Nephron (organoid): Measurements from ENCODE around the gene CLIC5.

Source experiments
- H3K27ac Mint-ChIP-seq, 3 experiments: 2 replicates each; pipeline ENCODE4 v1.8.0; 2020; ENCODE audit warnings: mixed read lengths in 3 of 3, mild to moderate bottlenecking in 2 of 3, moderate library complexity in 1 of 3
- H3K27me3 Mint-ChIP-seq: 2 replicates; pipeline ENCODE4 v1.8.0; 2021; ENCODE audit warnings: low read depth, mild to moderate bottlenecking, moderate library complexity, mixed read lengths
- H3K36me3 Mint-ChIP-seq: 2 replicates; pipeline ENCODE4 v1.8.0; 2020; ENCODE audit warnings: low read depth, mixed read lengths
- H3K4me1 Mint-ChIP-seq: 2 replicates; pipeline ENCODE4 v1.8.0; 2020; ENCODE audit warnings: mixed read lengths
- H3K4me3 Mint-ChIP-seq, 3 experiments: 2 replicates each; pipeline ENCODE4 v1.8.0; 2020; ENCODE audit warnings: mild to moderate bottlenecking in 3 of 3, mixed read lengths in 3 of 3, moderate library complexity in 2 of 3
- H3K9me3 Mint-ChIP-seq: 2 replicates; pipeline ENCODE4 v1.8.0; 2020; ENCODE audit warnings: mixed read lengths
- TF ChIP-seq, protein P1 (sequence below), 3 experiments: fragments of 200-600 bp; sonication (generic); IDR thresholded peaks; one replicate each; pipeline ENCODE4 v1.5.0; 2021; ENCODE audit warnings: antibody characterized with exemption in 3 of 3; ENCODE audit not compliant: unreplicated experiment in 3 of 3

CLIC5 gene

DNA sequence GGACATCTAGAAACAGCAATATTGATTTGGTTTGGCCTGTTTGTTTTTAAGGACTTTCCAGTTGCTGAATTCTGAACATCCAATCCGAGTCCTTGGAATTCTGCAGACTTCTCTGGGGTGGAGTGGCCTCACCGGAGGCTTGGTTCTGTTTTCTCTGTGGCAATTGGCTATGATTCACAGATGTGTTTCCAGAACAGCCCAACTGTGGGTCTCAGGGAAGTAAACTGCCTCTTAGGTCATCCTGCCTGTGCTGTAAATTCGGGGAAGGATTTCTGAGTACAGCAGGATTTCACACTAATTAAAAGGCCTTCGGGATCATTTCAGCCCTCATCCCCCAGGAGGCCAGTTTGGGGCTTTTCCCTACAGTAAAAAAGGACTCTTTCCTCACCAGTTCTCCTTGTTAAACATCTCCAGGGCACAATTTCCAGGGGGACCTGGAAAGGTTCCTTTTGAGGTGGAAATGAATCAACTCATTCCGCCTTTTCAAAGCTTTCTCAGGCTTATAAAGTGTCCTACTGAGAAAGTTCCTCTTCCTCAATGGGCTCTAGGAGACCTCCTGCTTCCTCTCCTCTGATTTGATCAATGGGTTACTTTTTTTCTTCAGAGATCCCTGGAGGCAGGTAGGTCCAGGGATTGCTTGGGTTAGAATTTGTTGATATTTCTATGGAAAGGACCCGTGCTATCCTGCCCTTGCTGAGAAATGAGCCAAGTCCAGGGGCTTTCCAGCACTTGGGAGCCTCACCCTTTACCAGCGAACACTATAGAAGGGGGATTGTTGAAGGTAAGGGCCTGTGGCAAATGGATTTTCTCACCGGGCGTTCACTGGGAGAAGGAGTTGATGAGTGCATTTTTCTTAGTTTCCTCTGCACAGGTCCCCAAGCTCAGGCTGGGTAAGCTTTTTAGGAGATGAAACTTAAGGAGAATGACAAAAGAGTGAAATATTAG, 114.6 kb downstream of the CLIC5 start:
- peaks cover 21% of the 10 kb centered on the region for H3K36me3 Mint-ChIP-seq
- no peak overlapping the region for H3K4me3 Mint-ChIP-seq
- no peaks in the 10 kb centered on the region for H3K27me3 Mint-ChIP-seq
- H3K9me3 Mint-ChIP-seq = peaks cover 3% of the 10 kb centered on the region
- H3K4me1 Mint-ChIP-seq = peaks cover 4% of the 10 kb centered on the region
- TF ChIP-seq, protein P1, sequence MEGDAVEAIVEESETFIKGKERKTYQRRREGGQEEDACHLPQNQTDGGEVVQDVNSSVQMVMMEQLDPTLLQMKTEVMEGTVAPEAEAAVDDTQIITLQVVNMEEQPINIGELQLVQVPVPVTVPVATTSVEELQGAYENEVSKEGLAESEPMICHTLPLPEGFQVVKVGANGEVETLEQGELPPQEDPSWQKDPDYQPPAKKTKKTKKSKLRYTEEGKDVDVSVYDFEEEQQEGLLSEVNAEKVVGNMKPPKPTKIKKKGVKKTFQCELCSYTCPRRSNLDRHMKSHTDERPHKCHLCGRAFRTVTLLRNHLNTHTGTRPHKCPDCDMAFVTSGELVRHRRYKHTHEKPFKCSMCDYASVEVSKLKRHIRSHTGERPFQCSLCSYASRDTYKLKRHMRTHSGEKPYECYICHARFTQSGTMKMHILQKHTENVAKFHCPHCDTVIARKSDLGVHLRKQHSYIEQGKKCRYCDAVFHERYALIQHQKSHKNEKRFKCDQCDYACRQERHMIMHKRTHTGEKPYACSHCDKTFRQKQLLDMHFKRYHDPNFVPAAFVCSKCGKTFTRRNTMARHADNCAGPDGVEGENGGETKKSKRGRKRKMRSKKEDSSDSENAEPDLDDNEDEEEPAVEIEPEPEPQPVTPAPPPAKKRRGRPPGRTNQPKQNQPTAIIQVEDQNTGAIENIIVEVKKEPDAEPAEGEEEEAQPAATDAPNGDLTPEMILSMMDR (IDR thresholded peaks at IDR 0.05; ENCODE audit: unreplicated experiment in 3 of 3) = no peak
- H3K27ac Mint-ChIP-seq = peak overlapping the region in 1 of 3 experiments; percentile 44

DNA sequence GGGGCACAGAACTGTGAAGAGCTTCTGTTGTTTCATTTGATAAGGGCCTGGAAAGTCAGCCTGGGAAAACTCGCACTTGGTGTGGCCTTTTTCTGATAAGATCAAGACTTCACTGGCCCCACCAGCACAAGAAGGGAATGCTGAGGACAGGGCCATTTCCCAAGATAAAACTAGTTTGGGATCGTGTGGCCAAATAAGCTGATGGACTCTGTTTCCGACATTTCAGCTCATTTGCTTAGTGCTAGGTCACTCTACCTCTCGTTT, 116.0 kb downstream of the CLIC5 start:
- no peaks in the 10 kb centered on the region for H3K27me3 Mint-ChIP-seq
- H3K36me3 Mint-ChIP-seq = peaks cover 7% of the 10 kb centered on the region
- no peaks in the 10 kb centered on the region for H3K9me3 Mint-ChIP-seq
- TF ChIP-seq, protein P1 (IDR thresholded peaks at IDR 0.05; ENCODE audit: unreplicated experiment in 3 of 3) = no peak
- peaks cover 4% of the 10 kb centered on the region for H3K4me1 Mint-ChIP-seq
- H3K4me3 Mint-ChIP-seq = no peak overlapping the region
- no peak overlapping the region for H3K27ac Mint-ChIP-seq

DNA sequence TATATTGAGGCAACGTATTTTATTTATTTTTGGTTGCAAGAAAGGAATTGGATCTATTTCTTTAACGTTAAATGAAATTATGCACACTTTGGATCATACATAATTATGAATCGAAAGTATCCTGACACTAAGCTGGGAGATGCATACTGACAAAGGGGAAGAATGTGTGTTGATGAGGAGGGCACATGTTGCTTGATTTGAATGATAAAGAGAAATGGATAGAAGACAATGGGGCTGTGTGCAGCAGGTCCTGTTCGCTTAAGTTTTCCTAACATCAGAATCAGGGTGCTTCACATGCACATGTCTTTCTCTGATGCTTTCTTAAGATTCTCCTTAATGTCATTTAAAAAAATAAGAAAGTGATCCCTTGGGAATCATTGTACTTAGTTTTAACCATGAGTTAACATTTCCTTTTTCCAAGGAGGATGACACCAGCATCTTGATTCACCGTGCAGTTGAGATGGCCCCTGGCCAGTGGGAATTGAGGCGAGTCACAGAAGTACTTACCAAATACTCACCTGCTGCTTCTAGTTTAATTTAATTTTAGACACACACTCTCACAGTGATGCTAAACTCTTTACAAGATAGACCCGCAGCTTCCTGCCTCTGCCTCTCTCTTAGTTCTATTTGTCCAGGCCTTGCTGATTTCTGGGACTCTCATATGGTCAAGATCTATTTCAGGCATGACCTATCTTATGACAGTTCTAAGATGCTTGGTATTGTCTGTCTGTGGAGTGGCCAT, 116.5 kb downstream of the CLIC5 start:
- no peaks in the 10 kb centered on the region for H3K9me3 Mint-ChIP-seq
- H3K27ac Mint-ChIP-seq = no peak overlapping the region
- TF ChIP-seq, protein P1 (IDR thresholded peaks at IDR 0.05; ENCODE audit: unreplicated experiment in 3 of 3) = no peak
- no peaks in the 10 kb centered on the region for H3K27me3 Mint-ChIP-seq
- H3K4me3 Mint-ChIP-seq = no peak overlapping the region
- H3K4me1 Mint-ChIP-seq = peaks cover 4% of the 10 kb centered on the region
- peaks cover 7% of the 10 kb centered on the region for H3K36me3 Mint-ChIP-seq

DNA sequence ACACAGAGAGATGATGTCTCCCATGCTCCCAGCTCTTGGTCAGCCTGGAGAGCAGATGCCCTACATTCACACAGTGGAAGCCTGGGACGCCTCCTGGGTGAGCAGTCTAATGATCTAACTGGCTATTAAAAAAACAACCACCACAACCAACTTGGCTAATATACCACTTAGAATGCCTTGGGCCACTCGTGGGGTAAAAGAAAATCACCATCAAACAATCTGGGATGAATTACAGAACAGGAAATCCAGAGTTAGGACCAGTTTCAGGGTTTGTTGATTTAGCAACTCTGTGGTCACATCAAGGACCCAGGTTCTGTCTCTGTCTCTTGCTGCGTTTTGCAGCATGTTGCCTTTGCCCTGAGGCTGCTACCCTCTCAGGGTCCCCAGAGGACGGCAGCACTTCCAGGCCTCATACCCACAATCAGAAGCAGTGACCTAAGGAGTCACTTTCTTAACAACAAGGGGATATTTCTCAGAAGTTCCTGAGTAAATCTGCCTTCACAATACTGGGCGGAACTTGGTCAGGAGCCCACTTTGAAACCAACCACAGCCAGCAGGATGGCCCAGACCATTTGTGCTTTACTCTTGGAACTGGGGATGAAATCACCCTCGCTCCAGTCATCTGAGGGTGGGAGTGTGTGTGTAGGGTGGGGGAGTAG, 118.7 kb downstream of the CLIC5 start:
- no peaks in the 10 kb centered on the region for H3K9me3 Mint-ChIP-seq
- no peaks in the 10 kb centered on the region for H3K27me3 Mint-ChIP-seq
- TF ChIP-seq, protein P1 (IDR thresholded peaks at IDR 0.05; ENCODE audit: unreplicated experiment in 3 of 3) = no peak
- peaks cover 3% of the 10 kb centered on the region for H3K4me1 Mint-ChIP-seq
- peak overlapping the region in 1 of 3 experiments; percentile 17 for H3K27ac Mint-ChIP-seq
- no peaks in the 10 kb centered on the region for H3K36me3 Mint-ChIP-seq
- no peak overlapping the region for H3K4me3 Mint-ChIP-seq

DNA sequence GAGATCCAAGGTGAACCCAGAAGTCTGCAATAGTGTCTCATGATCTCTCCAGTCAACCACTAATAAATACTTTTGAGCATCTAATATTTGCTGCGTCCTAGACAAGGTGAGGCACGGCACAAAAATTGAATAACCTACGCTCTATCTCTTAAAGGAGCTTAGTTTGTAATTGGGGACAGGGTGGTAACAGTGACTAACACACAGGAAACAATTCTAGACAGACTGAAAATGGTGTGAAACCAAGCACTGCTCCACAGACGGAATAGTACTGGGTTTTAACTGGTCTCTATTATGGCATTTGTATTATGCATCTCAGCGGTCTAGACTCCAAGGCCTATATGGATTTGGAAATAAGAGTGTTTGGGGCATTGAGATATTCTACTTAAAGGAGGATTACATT, 120.1 kb downstream of the CLIC5 start:
- no peak overlapping the region for H3K27ac Mint-ChIP-seq
- no peak overlapping the region for H3K4me3 Mint-ChIP-seq
- no peaks in the 10 kb centered on the region for H3K4me1 Mint-ChIP-seq
- H3K27me3 Mint-ChIP-seq = no peaks in the 10 kb centered on the region
- H3K9me3 Mint-ChIP-seq = peaks cover 2% of the 10 kb centered on the region
- TF ChIP-seq, protein P1 (IDR thresholded peaks at IDR 0.05; ENCODE audit: unreplicated experiment in 3 of 3) = no peak
- no peaks in the 10 kb centered on the region for H3K36me3 Mint-ChIP-seq
